T-helper 22 cell (primary cell): ENCODE measurements around the gene CDH13.

ENCODE experiments used
- DNase-seq: peaks from one replicate; pipeline ENCODE4 v3.0.0-alpha.2; 2020; ENCODE audit warnings: low read depth

The CDH13 gene

GRCh38 chr16:83058376-83058775, 431.6 kb downstream of the CDH13 start:
- no peak for DNase-seq

DNA sequence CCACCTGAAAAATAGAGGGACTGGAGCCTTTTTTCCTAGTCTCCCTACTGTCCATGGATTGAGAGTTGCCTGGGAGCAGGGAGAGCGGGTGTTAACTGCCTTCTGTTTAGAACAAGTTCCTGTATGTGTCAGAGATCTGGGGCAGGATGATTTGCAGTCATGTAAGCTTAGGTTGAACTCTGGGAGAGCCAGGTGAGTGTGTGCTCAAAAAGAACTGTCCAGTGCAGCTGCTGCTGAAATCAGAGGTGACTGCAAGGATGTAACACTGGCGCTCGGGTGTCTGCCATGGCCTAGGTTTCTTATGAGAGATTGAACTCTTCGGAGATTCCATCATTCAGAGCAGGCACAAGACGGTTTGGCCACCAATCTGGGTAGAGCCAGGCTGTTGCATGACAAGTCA, 432.5 kb downstream of the CDH13 start:
- no peak for DNase-seq

DNA sequence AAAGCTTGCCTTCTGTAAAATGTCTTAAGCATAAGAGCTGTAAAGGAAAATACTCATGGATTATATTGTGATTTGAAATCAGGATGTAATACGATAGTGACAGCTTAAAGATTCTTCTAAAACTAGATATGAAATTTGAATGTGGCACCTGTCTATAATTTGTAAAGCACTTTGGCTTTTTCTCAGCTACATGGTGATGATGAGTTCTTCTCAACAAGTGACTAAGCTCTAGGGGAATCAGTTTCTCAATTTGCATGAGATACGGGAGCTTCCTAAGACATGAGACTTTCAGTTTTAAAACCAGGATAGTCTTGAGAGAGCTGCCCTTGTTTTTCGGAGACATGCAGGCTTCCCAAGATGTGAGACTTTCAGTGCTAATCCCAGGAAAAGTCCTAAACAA, 439.2 kb downstream of the CDH13 start:
- DNase-seq, result no peak

- no peak for DNase-seq
Measured at GRCh38 chr16:83066881-83067280, 440.1 kb downstream of the CDH13 start.

DNA sequence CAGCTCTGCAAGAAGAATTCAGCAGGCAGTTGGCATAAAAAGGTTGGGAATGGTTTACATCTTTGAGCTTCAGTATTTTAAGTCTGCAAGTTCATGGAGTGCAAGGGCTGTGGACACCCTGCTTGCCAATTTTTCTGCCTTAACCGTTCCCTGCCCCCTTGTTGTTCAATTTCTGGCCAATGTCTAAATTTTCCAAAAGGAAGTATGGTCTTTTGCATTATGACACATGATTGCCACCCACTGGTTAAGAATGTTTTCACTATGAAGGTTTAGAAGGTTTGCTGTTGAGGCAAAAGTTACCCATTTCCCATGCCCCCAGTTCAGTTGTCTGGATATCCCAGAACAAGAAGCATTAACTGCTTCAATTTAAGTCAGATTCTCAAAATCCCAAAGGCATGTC, 441.9 kb downstream of the CDH13 start:
- DNase-seq, result no peak

DNA sequence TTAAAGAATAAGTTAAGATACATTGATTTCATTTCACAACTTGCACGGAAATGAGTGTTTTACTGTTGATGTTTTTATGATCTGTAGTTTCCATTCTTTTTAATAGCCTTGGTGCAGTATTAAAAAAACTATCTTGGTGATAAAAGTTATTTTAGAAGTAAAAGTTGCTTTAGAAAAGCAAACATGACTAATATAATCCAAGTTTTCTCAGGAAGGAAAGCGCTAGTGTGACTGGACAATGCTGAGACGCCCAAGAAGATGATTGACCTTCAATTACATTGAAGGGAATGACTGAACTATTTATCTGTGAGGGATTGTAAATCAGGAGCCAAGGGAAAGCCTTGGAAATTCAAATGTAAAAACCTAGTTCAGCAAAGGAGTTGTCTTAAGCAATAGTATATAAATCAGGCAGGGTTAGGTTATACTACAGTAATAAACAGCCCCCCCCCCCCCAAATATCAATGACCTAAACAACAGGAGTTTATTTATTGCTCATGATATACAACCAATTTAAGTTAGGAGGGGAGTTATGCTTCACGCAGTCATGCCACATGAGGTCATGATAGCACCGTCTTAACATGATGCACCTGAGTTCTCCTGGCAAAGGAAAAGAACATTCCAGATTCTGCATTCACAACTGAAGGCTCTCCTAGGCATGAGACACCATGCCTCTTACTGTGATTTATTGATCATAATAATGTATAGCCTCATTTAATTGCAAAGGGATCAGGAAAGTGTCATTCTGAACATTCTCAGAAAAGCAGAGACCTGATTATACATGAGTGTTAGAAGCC, 443.8 kb downstream of the CDH13 start:
- no peak for DNase-seq

GRCh38 chr16:83075956-83076355, 449.2 kb downstream of the CDH13 start:
- no peak for DNase-seq

DNA sequence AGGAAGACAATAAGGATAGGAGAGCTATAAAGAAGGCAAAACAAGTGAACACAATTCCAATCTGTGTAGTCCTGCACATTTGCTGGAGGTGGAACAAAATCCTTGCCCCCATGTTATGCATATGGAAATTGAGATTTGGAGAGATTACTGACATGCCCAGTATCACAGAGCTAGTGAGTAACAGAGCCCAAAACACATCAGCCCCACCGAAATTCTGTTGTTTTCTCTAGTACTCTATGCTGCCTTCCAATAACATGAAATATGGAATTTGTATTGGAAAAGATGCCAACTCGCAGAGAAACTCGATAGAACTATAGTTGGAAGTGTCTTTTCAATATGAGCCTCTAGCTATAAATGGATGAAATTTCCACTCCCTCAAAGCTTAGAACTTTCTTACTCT, 456.6 kb downstream of the CDH13 start:
- no peak for DNase-seq

DNA sequence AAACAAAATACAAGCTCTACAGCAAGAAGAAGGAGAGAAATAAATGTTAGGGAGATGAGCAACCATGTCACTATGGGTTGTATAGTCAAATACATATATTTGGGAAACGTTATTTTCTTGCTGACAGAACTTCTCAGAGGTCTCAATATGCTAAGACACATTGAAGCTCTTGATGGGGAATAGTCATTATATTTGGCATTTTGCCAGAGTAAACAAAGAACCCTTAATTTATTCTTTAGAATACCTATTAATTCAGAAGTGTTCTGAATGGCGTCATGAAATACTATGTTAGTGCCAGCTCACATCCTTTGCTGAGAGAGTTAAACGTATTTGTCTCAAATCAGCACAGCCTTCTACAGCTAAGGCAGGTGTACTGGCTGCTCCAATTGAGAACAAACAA, 458.9 kb downstream of the CDH13 start:
- DNase-seq, result no peak

GRCh38 chr16:83095941-83096692, 469.3 kb downstream of the CDH13 start:
- no peak for DNase-seq

- no peak for DNase-seq
Measured at GRCh38 chr16:83098536-83098935, 471.8 kb downstream of the CDH13 start.

DNA sequence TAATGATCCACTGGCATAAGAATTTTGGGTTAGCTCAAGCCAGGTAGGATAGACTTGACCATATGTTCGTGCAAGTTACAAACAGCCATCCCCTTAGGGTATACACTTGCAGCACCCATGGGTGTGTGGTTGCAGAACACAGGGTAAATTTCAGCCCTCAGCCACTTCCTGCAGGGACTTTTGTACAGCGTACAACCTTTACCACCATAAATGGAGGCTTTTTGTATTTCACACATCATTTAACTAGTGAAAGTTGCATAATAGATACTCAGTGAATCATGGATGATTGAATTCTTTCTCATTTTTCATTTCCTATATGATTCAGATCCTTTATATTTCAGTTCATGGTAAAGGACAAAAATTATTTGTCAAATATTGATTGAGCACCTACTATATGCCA, 473.9 kb downstream of the CDH13 start:
- DNase-seq, result no peak

- DNase-seq, result no peak
Measured at GRCh38 chr16:83102336-83102735, 475.6 kb downstream of the CDH13 start.

DNA sequence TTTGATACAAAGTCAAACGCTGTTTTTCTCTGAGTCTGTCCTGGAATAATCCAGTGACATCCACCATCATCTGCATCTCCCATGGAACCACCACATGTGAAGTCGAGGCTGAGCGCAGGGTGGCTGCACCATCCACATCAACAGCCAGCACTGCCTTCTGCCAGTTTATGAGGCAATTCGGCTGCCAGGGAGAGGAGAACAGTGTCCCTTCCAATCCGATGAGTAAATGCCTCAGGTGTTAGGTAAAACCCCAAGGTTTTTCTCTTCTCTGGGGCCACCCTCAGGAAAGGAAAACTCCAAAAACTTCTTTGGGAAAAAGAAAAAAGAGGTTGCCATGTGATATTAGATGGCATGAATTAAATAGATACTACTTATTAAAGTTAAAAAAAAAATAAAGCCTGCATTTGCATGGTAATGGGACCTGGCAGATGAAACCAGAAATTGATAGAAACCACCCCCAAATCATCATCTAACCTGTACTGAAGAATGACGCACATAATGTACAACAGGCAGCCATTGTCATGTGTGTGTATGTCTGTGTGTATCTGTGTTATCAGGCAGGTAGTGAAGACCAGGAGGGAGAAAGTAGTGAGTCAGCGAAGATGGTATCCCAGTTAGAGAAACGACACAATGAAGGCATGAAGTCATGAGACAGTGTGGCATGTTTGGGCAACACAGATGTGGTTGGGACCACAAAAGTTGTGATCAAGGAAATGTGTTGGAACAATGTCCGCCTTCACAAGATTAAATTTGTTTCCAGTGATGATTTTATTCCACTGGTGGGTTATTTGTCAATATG, 478.7 kb downstream of the CDH13 start:
- DNase-seq, result no peak

GRCh38 chr16:83109490-83110125, 482.8 kb downstream of the CDH13 start:
- no peak for DNase-seq

DNA sequence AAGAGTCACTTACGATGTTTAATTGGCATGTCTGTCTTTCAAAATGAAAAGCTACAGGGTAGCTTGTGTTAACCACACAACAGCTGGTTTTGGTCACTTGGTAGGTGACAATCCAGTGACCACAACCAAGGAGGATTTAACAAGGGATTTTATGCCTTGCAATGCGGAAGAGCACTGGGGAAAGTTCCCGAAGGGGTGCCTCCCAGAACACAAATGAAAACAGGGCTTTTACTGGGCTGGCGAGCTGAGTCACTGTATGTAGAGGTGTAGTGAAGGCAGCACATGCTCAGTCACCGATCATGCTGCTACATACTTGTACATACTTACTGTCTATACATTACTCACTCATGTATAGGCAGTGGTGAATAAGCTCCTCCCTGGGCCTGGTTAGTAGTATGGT, 483.5 kb downstream of the CDH13 start:
- DNase-seq, result no peak

DNA sequence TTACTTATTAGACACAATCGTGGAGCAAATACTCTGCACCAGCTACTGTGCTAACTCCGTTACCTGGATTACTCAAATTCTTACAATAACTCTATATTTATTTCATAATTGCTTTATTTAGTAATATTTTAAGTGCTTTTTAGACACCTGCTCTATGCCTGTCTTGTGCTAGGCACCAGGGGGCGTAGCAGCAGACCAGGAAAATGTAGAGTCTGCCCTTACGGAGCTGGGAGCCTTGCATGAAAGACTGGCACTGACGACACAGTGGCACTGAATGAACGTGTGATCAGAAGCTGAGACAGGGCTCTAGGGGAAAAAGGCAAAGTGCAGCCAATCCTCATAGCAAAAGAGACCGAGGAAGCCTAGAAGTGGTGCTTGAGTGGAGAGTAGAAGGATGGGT, 486.5 kb downstream of the CDH13 start:
- no peak for DNase-seq

- no peak for DNase-seq
Measured at GRCh38 chr16:83113811-83114210, 487.0 kb downstream of the CDH13 start.

GRCh38 chr16:83115491-83116232, 488.9 kb downstream of the CDH13 start:
- no peak for DNase-seq

DNA sequence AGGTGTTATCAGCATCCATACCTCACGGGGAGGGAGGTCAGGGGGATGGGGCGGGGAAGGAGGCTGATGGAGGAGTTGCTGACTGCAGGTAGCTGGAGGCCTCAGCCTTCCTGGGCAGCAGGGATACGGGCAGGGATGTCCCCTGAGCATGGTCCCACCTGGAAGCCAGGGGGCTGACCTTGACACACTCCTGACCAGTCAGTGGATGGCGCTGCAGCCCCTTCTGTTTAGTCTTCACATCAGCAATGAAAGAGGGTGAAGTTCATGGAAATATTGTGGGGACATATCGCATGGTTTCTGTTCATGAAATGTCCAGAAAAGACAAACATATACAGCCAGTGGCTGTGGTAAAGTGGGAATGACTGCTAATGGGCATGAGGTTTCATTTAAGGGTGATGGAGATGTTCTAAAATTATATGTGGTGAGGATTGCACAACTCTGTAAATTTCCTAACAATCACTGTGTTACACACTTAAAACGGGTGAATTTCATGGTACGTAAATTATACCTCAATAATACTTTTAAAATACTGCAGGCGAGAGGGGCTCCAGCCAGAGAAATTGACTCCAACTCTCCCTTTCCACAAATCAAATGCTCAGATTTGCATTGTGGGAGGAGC, 489.6 kb downstream of the CDH13 start:
- DNase-seq, result no peak

DNA sequence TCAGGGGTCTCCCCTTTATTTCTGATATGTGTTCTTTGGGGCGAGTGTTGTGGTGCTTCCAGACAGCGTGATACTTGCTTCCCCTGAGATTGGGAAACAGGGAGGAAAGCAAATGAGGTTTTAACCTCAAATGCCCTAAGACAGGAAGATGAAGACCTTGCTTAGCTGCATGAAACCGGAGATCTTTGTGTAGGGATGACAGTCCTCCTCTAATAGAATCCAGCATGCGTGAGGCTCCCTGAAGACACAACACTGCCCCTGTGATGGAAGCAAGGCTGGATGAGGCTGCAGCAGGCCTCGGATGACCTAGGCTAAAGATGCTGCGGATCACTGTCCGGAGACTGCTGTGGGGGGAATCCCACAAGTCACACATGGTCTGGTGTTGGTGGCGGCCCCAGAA, 491.0 kb downstream of the CDH13 start:
- no peak for DNase-seq
